Choroid plexus epithelial cell (primary cell): Measurements from ENCODE around the gene TRIM33.
A peak's percentile ranks its signal among the peaks of the same experiment; 100 is the strongest.

Experiments used
- DNase-seq: peaks from one replicate; pipeline ENCODE4 v3.0.0-alpha.2; 2010; ENCODE audit warnings: low read depth
- H3K4me3 ChIP-seq: 2 replicates; pipeline ENCODE4 v1.5.1; 2011; ENCODE audit warnings: low read depth, mild to moderate bottlenecking, control low read depth, low read length, moderate library complexity
- CTCF ChIP-seq: conservative IDR thresholded peaks from 2 replicates; pipeline ENCODE4 v1.5.1; 2011; ENCODE audit warnings: low read depth, mild to moderate bottlenecking, control low read depth, inconsistent platforms, low read length, moderate library complexity

TRIM33 gene

DNA sequence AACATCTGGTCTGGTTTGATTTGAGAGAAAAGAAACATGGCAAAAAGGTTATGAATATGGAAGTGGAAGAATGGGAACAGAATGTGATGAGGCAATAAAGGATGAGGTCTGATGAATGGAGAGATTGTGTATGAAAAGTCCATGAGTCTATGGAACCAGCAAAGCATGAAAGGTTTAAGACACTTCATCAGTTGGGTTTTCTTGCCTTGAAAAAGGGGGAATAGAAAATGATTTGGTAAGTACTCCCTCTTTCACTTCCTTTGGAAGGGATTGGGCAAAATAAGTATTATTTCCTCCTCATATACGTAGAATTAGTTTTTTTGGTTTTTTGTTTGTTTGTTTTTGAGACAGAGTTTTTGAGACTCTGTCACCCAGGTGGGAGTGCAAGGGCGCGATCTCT lies 155.8 kb downstream of the TRIM33 start:
- no peak for DNase-seq
- no peak for TF ChIP-seq CTCF
- no peak overlapping the region for H3K4me3 ChIP-seq

GRCh38 chr1:114353262-114353661 lies 157.7 kb downstream of the TRIM33 start:
- DNase-seq = peak; percentile 88
- no peak for TF ChIP-seq CTCF
- H3K4me3 ChIP-seq = no peak overlapping the region

DNA sequence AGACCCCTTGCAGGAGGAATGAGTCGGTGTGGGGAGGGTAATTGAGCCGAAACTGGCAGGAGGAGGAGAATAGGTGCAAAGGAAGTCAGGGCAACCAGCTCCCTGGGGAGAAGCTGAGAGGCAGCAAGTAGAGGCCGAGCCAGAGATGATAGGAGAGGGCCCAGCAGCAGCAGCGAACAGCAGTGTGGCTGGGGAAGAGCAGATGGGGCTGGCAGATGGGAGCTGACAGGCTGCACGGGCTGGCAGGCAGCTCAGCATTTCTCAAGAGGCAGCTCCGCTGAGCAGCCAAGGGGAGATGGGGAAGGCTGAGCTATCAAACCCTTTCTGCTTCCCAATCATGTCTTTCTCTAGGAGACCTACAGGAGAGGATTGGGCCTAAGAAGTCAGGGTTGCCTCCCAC lies 158.2 kb downstream of the TRIM33 start:
- TF ChIP-seq CTCF = no peak
- DNase-seq = peak; percentile 2
- H3K4me3 ChIP-seq = no peak overlapping the region

GRCh38 chr1:114350731-114351445 lies 160.1 kb downstream of the TRIM33 start:
- no peak overlapping the region for H3K4me3 ChIP-seq
- TF ChIP-seq CTCF = no peak
- DNase-seq = no peak

- H3K4me3 ChIP-seq = no peak overlapping the region
- TF ChIP-seq CTCF = no peak
- no peak for DNase-seq
Measured at GRCh38 chr1:114349891-114350605, 161.0 kb downstream of the TRIM33 start.

GRCh38 chr1:114347431-114348209 lies 163.4 kb downstream of the TRIM33 start:
- TF ChIP-seq CTCF = no peak
- no peak overlapping the region for H3K4me3 ChIP-seq
- no peak for DNase-seq
